ENCODE data around the gene GATA3. TPM values are rescaled to one million over a fixed set of nuclear protein-coding genes. Genes with fewer than 3 reads are reported as not detected.

Gene GATA3
- total RNA-seq, 1 donor = not detected

GRCh38 chr10:8095959-8096358 lies 41.5 kb downstream of the GATA3 start:
- Histone ChIP-seq H3K36me3 (ENCODE audit: insufficient read depth, low read length) (no peaks in the 10 kb centered on the region), H3K27me3 (ENCODE audit: insufficient read depth, low read length) (no peaks in the 10 kb centered on the region), H3K27ac (ENCODE audit: low read depth, low read length) (no peak overlapping the region), H2AFZ (ENCODE audit: low read length) (no peak overlapping the region), H3K79me2 (ENCODE audit: insufficient read depth, low read length) (no peaks in the 10 kb centered on the region), H3K4me1 (ENCODE audit: insufficient read depth, low read length) (no peaks in the 10 kb centered on the region), H3K4me3 (ENCODE audit: insufficient read depth, low read length) (no peak overlapping the region), H3K4me2 (ENCODE audit: insufficient read depth, low read length) (no peak overlapping the region), H3K9me3 (ENCODE audit: low read depth, low read length) (no peaks in the 10 kb centered on the region), H4K20me1 (ENCODE audit: insufficient read depth, low read length) (no peaks in the 10 kb centered on the region)
- TF ChIP-seq CTCF (IDR thresholded peaks at IDR 0.05; ENCODE audit: extremely low read depth, low read depth, low read length) = no peak
- DNase-seq (ENCODE audit: insufficient read length, low spot score, missing footprints) = no peak

- DNase-seq (ENCODE audit: insufficient read length, low spot score, missing footprints) = no peak
- no peaks in the 10 kb centered on the region for H3K36me3 ChIP-seq (ENCODE audit: insufficient read depth, low read length)
- no peak for TF ChIP-seq CTCF (IDR thresholded peaks at IDR 0.05; ENCODE audit: extremely low read depth, low read depth, low read length)
Observed at GRCh38 chr10:8096931-8097330, 42.4 kb downstream of the GATA3 start.

GRCh38 chr10:8100366-8100765 lies 45.9 kb downstream of the GATA3 start:
- H2AFZ ChIP-seq (ENCODE audit: low read length) = no peak overlapping the region
- no peaks in the 10 kb centered on the region for H3K36me3 ChIP-seq (ENCODE audit: insufficient read depth, low read length)
- no peaks in the 10 kb centered on the region for H3K9me3 ChIP-seq (ENCODE audit: low read depth, low read length)
- H3K4me1 ChIP-seq (ENCODE audit: insufficient read depth, low read length) = no peaks in the 10 kb centered on the region
- no peaks in the 10 kb centered on the region for H4K20me1 ChIP-seq (ENCODE audit: insufficient read depth, low read length)
- no peak overlapping the region for H3K4me3 ChIP-seq (ENCODE audit: insufficient read depth, low read length)
- H3K79me2 ChIP-seq (ENCODE audit: insufficient read depth, low read length) = no peaks in the 10 kb centered on the region
- no peak overlapping the region for H3K4me2 ChIP-seq (ENCODE audit: insufficient read depth, low read length)
- H3K27ac ChIP-seq (ENCODE audit: low read depth, low read length) = no peak overlapping the region
- no peak for TF ChIP-seq CTCF (IDR thresholded peaks at IDR 0.05; ENCODE audit: extremely low read depth, low read depth, low read length)
- no peaks in the 10 kb centered on the region for H3K27me3 ChIP-seq (ENCODE audit: insufficient read depth, low read length)
- no peak for DNase-seq (ENCODE audit: insufficient read length, low spot score, missing footprints)

More at GRCh38 chr10:8096931-8097330, 42.4 kb downstream of the GATA3 start:
- no peaks in the 10 kb centered on the region for H3K27me3 ChIP-seq (ENCODE audit: insufficient read depth, low read length)
- no peak overlapping the region for H3K4me2 ChIP-seq (ENCODE audit: insufficient read depth, low read length)
- H3K79me2 ChIP-seq (ENCODE audit: insufficient read depth, low read length) = no peaks in the 10 kb centered on the region
- H3K4me3 ChIP-seq (ENCODE audit: insufficient read depth, low read length) = no peak overlapping the region
- H3K27ac ChIP-seq (ENCODE audit: low read depth, low read length) = no peak overlapping the region
- no peak overlapping the region for H2AFZ ChIP-seq (ENCODE audit: low read length)
- no peaks in the 10 kb centered on the region for H3K4me1 ChIP-seq (ENCODE audit: insufficient read depth, low read length)
- H4K20me1 ChIP-seq (ENCODE audit: insufficient read depth, low read length) = no peaks in the 10 kb centered on the region
- no peaks in the 10 kb centered on the region for H3K9me3 ChIP-seq (ENCODE audit: low read depth, low read length)

- Histone ChIP-seq H2AFZ (ENCODE audit: low read length) (no peak overlapping the region), H3K4me3 (ENCODE audit: insufficient read depth, low read length) (no peak overlapping the region), H3K36me3 (ENCODE audit: insufficient read depth, low read length) (no peaks in the 10 kb centered on the region), H4K20me1 (ENCODE audit: insufficient read depth, low read length) (no peaks in the 10 kb centered on the region), H3K4me2 (ENCODE audit: insufficient read depth, low read length) (no peak overlapping the region), H3K79me2 (ENCODE audit: insufficient read depth, low read length) (no peaks in the 10 kb centered on the region), H3K27ac (ENCODE audit: low read depth, low read length) (no peak overlapping the region), H3K27me3 (ENCODE audit: insufficient read depth, low read length) (no peaks in the 10 kb centered on the region), H3K4me1 (ENCODE audit: insufficient read depth, low read length) (no peaks in the 10 kb centered on the region), H3K9me3 (ENCODE audit: low read depth, low read length) (no peaks in the 10 kb centered on the region)
- no peak for TF ChIP-seq CTCF (IDR thresholded peaks at IDR 0.05; ENCODE audit: extremely low read depth, low read depth, low read length)
- DNase-seq (ENCODE audit: insufficient read length, low spot score, missing footprints) = no peak
Observed at GRCh38 chr10:8102708-8103401, 48.4 kb downstream of the GATA3 start.
